Cardiac muscle cell (in vitro differentiated cells and primary cell): ENCODE results near the gene EMX1. TPM values are rescaled to one million over a fixed set of nuclear protein-coding genes. Genes with fewer than 3 reads are reported as not detected.

Experiments
- DNase-seq, 2 donors: peaks; one replicate each; pipeline versions ENCODE4 v3.0.0 to v3.0.0-alpha.2; 2010 to 2017; ENCODE audit warnings: low read depth in 1 of 2, low spot score in 1 of 2
- H3K27ac ChIP-seq: fragments of 200-600 bp; sonication (generic); 2 replicates; pipeline ENCODE4 v1.5.1; 2016
- H3K27me3 ChIP-seq: fragments of 200-600 bp; sonication (generic); 2 replicates; pipeline ENCODE4 v1.6.0; 2016; ENCODE audit warnings: control low read depth
- H3K36me3 ChIP-seq: fragments of 200-600 bp; sonication (generic); 2 replicates; pipeline ENCODE4 v1.5.1; 2016; ENCODE audit warnings: control low read depth
- H3K4me1 ChIP-seq: fragments of 200-600 bp; sonication (generic); 2 replicates; pipeline ENCODE4 v1.8.1; 2017; ENCODE audit warnings: low read depth, mild to moderate bottlenecking, mixed run types
- H3K4me3 ChIP-seq: fragments of 200-600 bp; sonication (generic); 2 replicates; pipeline ENCODE4 v1.5.1; 2016; ENCODE audit warnings: mild to moderate bottlenecking
- H3K9me3 ChIP-seq: fragments of 200-600 bp; sonication (generic); 2 replicates; pipeline ENCODE4 v1.5.1; 2017; ENCODE audit warnings: low read depth, mild to moderate bottlenecking, control low read depth
- polyA plus RNA-seq: library from polyadenylated mRNA; unstranded; fragments of >200 nt; fragmentation: Nextera tagmentation; extraction: Ambion mirVana; gene quantifications from 2 replicates; pipeline ENCODE4 v1.2.1, GENCODE V29; 2016
- total RNA-seq: library from RNA; depleted of rRNA; stranded (reverse); fragments of >200 nt; gene quantifications from 2 replicates; pipeline ENCODE4 v1.2.3, GENCODE V29; 2016
- TF ChIP-seq, protein P1 (sequence below): IDR thresholded peaks from 2 replicates; pipeline ENCODE4 v1.5.1; 2012; ENCODE audit warnings: low read depth, mild to moderate bottlenecking, low read length

EMX1 gene
- total and polyA plus RNA-seq, 2 experiments from 2014 or later, result 0.24 TPM; not detected in 1

DNA sequence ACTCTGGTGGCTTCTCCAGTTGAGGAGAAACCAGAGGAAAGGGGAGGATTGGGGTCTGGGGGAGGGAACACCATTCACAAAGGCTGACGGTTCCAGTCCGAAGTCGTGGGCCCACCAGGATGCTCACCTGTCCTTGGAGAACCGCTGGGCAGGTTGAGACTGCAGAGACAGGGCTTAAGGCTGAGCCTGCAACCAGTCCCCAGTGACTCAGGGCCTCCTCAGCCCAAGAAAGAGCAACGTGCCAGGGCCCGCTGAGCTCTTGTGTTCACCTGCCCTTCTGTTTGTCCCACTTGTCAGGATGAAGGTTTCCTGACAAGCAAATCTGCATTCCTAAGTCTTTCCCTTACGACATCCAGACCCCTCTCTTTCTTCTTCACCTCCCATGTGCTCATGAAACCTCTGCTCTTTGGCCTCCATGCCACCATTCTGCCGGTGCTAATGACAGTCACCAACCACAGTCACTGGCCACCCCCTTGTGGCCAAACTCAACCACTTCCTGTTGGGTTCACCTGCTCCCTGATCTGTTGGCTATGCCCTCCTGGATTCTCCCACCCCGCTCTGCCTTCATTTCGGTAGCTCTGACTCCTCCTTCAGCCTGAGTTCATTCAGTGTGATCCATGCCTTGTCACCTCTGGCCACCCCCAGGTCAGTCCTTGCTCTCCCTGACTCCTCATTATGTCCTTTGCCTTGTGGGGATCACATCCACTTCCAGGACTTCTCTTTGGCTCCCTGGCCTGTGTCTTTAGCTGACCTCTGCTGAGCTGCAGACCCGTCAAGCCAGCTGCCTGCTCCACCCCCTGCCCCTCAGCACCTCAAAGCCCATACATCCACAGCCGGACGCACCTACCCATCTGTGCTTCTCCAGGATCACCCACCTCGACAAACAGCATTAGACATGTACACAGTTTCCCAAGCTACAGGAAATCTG is 17.6 kb downstream of the EMX1 start:
- Histone ChIP-seq H3K36me3 (no peaks in the 10 kb centered on the region), H3K27ac (no peak overlapping the region), H3K4me3 (no peak overlapping the region), H3K27me3 (peaks cover 100% of the 10 kb centered on the region), H3K9me3 (no peaks in the 10 kb centered on the region), H3K4me1 (no peaks in the 10 kb centered on the region)
- TF ChIP-seq, protein P1, sequence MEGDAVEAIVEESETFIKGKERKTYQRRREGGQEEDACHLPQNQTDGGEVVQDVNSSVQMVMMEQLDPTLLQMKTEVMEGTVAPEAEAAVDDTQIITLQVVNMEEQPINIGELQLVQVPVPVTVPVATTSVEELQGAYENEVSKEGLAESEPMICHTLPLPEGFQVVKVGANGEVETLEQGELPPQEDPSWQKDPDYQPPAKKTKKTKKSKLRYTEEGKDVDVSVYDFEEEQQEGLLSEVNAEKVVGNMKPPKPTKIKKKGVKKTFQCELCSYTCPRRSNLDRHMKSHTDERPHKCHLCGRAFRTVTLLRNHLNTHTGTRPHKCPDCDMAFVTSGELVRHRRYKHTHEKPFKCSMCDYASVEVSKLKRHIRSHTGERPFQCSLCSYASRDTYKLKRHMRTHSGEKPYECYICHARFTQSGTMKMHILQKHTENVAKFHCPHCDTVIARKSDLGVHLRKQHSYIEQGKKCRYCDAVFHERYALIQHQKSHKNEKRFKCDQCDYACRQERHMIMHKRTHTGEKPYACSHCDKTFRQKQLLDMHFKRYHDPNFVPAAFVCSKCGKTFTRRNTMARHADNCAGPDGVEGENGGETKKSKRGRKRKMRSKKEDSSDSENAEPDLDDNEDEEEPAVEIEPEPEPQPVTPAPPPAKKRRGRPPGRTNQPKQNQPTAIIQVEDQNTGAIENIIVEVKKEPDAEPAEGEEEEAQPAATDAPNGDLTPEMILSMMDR, result no peak
- peak in 1 of 2 donors; percentile 22 for DNase-seq

DNA sequence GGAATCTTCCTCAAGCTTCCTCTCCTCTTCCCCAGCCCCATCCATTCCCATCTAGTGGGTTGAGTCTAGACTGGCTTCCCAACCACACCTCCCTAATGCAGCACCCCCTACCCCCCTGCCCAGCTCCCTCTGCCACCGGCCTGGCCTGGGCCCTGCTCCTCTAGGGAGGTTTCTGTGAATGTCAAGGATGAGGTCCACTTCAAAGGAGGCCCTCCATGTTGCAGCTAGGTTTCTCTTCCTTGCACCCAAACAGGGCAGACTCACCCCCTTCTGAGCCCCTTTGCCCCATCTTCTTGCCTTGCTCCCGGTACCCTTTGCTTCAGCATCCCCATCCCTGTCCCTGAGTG is 18.3 kb downstream of the EMX1 start:
- Histone ChIP-seq H3K9me3 (no peaks in the 10 kb centered on the region), H3K4me1 (no peaks in the 10 kb centered on the region), H3K4me3 (no peak overlapping the region), H3K27me3 (peaks cover 100% of the 10 kb centered on the region), H3K36me3 (no peaks in the 10 kb centered on the region), H3K27ac (no peak overlapping the region)
- no peak for DNase-seq
- TF ChIP-seq, protein P1, result no peak

DNA sequence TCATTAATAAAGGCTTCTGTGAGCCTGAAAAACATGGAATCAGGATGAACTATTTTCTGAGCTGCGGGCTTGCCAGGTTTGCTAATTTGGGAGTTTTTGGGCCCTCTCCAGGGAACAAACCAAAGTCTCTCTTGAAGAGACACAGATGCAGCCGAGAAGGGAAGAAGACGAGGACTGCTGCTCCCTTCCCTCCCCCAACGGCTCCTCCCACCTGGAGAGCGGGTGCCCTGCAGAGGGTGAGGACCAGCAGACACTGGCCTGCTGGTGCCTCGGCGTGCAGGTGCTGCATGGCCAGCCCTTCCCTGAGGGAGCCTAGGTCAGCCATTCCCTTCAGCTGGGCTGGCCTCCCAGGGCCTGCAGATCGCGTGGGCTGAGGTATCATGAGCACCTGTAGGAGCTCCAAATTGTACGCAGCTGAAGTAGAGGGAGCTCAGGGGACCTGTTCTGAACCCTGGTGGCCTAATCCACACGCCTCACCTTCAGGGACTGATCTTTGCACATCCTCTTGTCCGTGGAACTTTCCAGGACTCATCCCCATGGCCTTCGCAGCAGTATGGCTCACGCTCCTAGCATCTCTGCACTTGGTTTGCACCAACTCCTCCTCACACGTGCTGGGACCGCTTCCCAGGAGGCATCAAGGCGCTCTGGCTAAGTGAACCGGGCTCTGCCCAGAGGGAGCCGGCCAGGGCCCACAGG is 19.5 kb downstream of the EMX1 start:
- H3K4me1 ChIP-seq, result no peaks in the 10 kb centered on the region
- no peak for DNase-seq
- H3K9me3 ChIP-seq, result no peaks in the 10 kb centered on the region
- H3K27me3 ChIP-seq, result peaks cover 99% of the 10 kb centered on the region
- no peaks in the 10 kb centered on the region for H3K36me3 ChIP-seq
- no peak overlapping the region for H3K4me3 ChIP-seq
- TF ChIP-seq, protein P1, result no peak
- no peak overlapping the region for H3K27ac ChIP-seq

DNA sequence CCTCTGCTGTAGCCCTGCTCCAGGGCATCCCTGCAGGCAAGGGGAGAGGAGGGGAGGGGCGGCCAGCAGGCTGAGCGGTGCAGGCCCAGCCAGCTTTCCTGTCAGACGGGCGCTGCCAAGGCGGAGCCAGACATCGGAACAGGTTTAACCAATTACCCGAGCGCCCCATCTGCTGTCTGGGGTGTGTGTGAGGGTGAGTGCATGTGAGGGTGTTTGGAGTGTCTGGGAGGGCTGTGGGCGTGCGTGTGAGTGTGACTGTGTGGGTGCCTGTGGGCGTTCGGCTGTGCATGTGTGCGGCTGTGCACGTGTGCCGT is 20.0 kb downstream of the EMX1 start:
- no peak overlapping the region for H3K4me3 ChIP-seq
- no peaks in the 10 kb centered on the region for H3K36me3 ChIP-seq
- H3K27me3 ChIP-seq, result peaks cover 98% of the 10 kb centered on the region
- no peak overlapping the region for H3K27ac ChIP-seq
- TF ChIP-seq, protein P1, result no peak
- no peaks in the 10 kb centered on the region for H3K9me3 ChIP-seq
- no peaks in the 10 kb centered on the region for H3K4me1 ChIP-seq
- no peak for DNase-seq

DNA sequence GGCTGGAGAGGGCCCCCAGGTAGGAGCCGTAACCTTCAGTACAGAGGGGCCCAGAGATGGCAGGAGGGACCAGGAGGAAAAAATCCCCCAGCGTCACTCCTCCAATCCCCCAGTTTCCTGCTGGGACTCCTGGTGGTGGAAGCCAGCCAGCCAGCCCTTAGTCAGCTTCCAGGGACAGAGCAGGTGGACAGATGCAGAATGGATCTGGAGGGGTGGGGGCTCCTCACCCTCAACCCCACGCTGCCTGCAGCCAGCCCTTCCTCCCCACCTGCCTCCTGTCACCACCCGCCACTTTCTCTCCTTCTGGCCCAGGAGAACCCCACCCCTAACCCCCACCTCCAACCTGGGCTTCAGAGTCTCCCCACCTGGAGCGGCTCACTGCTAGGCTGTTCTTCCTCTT is 21.1 kb downstream of the EMX1 start:
- TF ChIP-seq, protein P1, result no peak
- Histone ChIP-seq H3K36me3 (no peaks in the 10 kb centered on the region), H3K4me3 (no peak overlapping the region), H3K27me3 (peaks cover 96% of the 10 kb centered on the region), H3K9me3 (no peaks in the 10 kb centered on the region), H3K27ac (no peak overlapping the region), H3K4me1 (no peaks in the 10 kb centered on the region)
- DNase-seq, result no peak
